Stimulated activated naive CD8-positive, alpha-beta T cell treated with anti-CD3 and anti-CD28 coated beads, Interleukin-15, amount 100 ng/mL, for 72 hours (primary cell): Measurements from ENCODE around the gene ATP5ME.
"Not testable (repeated sequence)": the region's sequence is repeated elsewhere in the genome, so short reads cannot be mapped to it uniquely, and the experiment has no call there.

Source experiments
- ATAC-seq: fragments of 150-1000 bp; cut with Tn5 transposase; 2 replicates; pipeline ENCODE4 v1.10.0; 2021; ENCODE audit warnings: mild to moderate bottlenecking, moderate library complexity
- DNase-seq, 2 donors: peaks; one replicate each; pipeline ENCODE4 v3.0.0; 2021 to 2022
- H3K27ac Mint-ChIP-seq, 2 donors: one replicate each; pipeline ENCODE4 v1.8.0; 2022; ENCODE audit warnings: mild to moderate bottlenecking in 2 of 2, mixed read lengths in 2 of 2, moderate library complexity in 2 of 2
- H3K27me3 Mint-ChIP-seq: one replicate; pipeline ENCODE4 v1.8.0; 2022; ENCODE audit warnings: mixed read lengths
- H3K4me1 Mint-ChIP-seq: one replicate; pipeline ENCODE4 v1.8.0; 2022; ENCODE audit warnings: mild to moderate bottlenecking, mixed read lengths
- H3K4me3 Mint-ChIP-seq, 2 donors: one replicate each; pipeline ENCODE4 v1.8.0; 2022; ENCODE audit warnings: mild to moderate bottlenecking in 2 of 2, mixed read lengths in 2 of 2, moderate library complexity in 1 of 2
- H3K9me3 Mint-ChIP-seq, 2 donors: one replicate each; pipeline ENCODE4 v1.8.0; 2022; ENCODE audit warnings: mixed read lengths in 2 of 2

The ATP5ME gene

DNA sequence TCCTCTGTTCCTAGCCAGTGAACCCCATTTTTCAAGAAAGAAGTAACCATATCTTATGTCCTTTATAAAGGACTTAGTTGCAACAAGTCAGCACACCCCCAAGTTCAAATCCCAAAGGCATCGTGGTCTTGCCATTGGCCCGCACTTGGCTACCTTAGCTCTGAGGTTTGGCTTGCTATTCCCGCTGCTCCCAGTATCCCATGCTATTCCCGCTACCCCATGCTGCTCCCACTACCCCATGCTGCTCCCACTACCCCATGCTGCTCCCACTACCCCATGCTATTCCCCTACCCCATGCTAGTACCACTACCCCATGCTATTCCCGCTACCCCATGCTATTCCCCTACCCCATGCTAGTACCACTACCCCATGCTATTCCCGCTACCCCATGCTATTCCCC, 5.9 kb downstream of the ATP5ME start:
- peaks cover 25% of the 10 kb centered on the region for H3K4me1 Mint-ChIP-seq
- not testable (repeated sequence) for DNase-seq, H3K27me3 Mint-ChIP-seq, ATAC-seq, H3K4me3 Mint-ChIP-seq, H3K9me3 Mint-ChIP-seq, H3K27ac Mint-ChIP-seq

DNA sequence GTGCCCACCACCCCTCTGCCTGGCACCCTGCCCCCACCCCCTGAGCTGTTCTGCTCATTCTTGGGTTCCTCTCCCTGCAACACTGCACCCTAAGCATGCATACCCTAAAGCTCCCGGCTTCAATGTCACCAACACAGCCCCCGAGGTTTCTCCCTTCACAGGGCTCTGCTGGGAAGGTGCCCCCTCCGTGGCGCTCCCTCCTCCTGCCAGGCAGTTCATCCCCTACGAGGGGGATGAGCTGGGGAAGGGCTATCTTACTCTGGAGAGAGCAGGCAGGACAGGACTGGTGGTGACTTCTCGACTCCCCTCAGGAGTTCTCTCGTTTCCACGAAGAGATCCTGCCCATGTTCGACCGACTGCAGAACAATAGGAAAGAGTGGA, 6.5 kb downstream of the ATP5ME start:
- no peak for DNase-seq
- no peak for ATAC-seq
- peaks cover 26% of the 10 kb centered on the region for H3K4me1 Mint-ChIP-seq
- no peaks in the 10 kb centered on the region for H3K27me3 Mint-ChIP-seq
- no peaks in the 10 kb centered on the region for H3K9me3 Mint-ChIP-seq
- no peak overlapping the region for H3K27ac Mint-ChIP-seq
- H3K4me3 Mint-ChIP-seq, result no peak overlapping the region

DNA sequence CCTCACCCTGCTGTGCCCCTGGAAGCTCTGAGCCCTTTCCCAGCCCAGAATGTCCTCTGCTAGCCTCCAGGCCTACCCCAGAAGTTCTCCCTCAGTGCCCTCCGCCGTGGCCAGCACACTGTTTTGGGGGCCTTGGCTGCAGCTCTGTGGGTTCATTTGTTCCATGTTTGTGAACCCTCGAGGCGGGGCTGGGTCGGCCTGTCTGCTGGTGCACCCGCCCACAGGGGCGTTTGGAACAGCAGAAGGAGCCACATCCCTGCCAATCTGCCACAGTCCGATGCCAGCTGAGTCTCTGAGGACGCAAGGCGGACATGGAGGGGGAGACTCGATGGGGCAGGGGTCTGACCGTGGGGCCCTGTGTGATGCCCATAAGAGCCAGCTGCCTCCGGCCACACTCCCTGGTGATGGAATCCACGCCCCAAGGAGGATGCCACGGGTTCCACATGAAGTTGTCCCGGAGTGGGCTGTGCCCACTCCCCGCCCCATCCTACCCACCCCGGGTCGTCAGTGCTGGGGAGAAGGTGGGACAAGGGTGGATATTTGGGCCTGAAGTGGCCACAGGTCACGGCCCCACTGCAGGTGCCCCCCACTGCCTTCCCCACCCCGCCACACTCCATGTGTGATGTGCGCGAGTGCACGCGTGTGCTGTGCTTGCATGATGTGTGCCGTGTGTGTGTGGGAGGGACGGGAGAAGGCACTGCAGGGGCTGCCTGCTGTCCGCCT, 7.1 kb downstream of the ATP5ME start:
- peaks cover 32% of the 10 kb centered on the region for H3K4me1 Mint-ChIP-seq
- no peaks in the 10 kb centered on the region for H3K9me3 Mint-ChIP-seq
- H3K27me3 Mint-ChIP-seq, result no peaks in the 10 kb centered on the region
- H3K27ac Mint-ChIP-seq, result no peak overlapping the region
- no peak for ATAC-seq
- no peak overlapping the region for H3K4me3 Mint-ChIP-seq
- no peak for DNase-seq

DNA sequence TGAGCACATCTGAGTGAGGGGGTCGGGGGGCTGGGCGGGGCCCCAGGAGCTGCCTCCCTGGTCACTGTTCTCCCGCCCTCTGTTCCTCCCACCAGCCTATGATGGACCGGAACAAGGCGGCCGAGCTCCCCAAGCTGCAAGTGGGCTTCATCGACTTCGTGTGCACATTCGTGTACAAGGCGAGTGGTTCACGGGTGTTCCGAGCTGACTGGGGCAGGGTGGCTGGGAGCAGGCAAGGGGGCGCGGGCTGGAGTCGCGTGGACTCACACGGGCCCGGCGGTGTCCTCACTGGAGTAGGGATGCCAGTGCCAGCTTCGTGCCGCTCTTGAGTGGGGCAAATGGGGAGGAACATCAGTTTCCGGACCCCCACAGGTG, 7.7 kb downstream of the ATP5ME start:
- DNase-seq, result no peak
- Mint-ChIP-seq H3K9me3 (no peaks in the 10 kb centered on the region), H3K4me3 (no peak overlapping the region), H3K4me1 (peaks cover 35% of the 10 kb centered on the region), H3K27ac (no peak overlapping the region), H3K27me3 (no peaks in the 10 kb centered on the region)
- ATAC-seq, result no peak

DNA sequence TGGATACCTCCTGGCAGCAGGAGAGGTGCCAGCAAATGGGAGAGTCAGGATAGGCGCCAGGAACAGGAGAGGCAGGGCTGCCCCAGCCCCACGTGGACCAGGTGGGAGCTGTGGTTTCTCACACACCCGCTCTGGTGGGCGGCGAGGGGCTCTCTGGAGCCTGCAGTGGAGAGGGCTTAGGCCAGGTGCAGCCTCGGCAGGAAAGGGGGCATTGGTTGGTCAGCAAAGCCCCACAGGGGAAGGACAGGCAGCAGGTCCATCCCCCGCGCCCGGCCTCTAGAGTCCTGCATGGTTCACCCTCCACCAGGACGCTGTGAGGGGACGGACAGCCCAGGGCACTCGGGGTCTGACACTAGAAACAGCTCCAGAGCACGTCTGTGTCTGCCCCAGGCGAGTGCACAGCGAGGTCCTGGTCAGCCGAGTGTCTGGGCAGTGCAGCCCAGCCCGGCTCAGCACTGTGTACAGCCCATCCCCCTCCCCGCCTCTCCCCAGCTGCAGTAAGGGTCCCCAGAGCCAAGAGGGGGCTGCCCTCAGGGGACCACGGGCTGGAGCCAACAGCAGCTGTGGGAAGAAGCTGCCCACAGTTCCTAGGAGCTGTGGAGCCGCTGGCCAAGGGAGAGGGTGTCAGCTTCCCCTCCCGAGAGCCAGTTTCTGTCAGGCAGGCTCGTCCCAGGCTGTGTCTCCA, 8.2 kb downstream of the ATP5ME start:
- no peak for ATAC-seq

DNA sequence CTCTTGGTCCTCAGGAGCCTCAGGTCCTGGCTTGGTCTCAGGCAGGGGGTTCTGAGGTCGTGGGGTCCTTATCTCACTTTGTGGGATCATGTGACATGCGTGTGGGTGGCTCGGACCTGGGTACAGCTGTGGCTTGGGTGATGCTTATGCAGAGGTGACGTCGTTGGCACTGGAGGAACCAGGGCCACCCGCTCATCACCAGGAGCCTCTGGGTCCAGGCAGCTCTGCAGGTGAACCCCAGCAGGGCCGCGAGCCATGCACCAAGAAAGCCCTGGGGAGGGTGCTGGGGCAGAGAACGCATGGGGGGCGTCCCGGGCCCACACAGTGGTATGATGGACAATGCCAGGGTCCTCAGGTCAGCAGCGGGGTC, 8.7 kb downstream of the ATP5ME start:
- ATAC-seq, result no peak
- peak overlapping the region in 1 of 2 donors; percentile 91 for H3K4me3 Mint-ChIP-seq
- no peaks in the 10 kb centered on the region for H3K27me3 Mint-ChIP-seq

More for the DNA sequence above, 8.2 kb downstream of the ATP5ME start:
- no peak overlapping the region for H3K27ac Mint-ChIP-seq
- no peaks in the 10 kb centered on the region for H3K9me3 Mint-ChIP-seq
- peaks cover 35% of the 10 kb centered on the region for H3K4me1 Mint-ChIP-seq
- no peak overlapping the region for H3K4me3 Mint-ChIP-seq
- no peak for DNase-seq
- H3K27me3 Mint-ChIP-seq, result no peaks in the 10 kb centered on the region

DNA sequence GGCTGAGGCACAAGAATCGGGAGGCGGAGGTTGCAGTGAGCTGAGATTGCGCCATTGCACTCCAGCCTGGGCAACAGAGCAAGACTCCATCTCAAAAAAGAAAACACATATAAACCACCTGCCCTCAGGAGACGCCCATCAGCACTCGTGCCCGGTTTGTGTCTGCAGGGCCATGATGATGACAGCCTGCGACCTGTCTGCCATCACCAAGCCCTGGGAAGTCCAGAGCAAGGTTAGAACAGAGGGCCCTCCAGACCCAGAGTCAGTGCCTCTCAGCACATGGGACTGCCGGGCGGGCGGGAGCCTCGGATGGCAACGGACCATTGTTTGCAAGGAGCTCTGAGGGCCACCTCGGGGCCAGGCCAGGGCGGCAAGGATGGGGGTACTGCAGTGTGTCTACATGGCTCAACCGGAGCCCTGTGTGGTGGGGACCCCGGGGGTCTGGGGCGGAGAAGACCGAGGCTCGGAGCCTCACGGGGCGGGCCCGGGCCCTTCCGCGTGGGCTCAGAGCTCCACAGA, 9.3 kb downstream of the ATP5ME start:
- peaks cover 35% of the 10 kb centered on the region for H3K4me1 Mint-ChIP-seq
- no peaks in the 10 kb centered on the region for H3K9me3 Mint-ChIP-seq
- H3K27me3 Mint-ChIP-seq, result no peaks in the 10 kb centered on the region
- DNase-seq (no peak), ATAC-seq (no peak)
- H3K27ac Mint-ChIP-seq, result peak overlapping the region; percentile 94 to 96
- peak overlapping the region; percentile 86 to 91 for H3K4me3 Mint-ChIP-seq

More for the DNA sequence above, 8.7 kb downstream of the ATP5ME start:
- no peaks in the 10 kb centered on the region for H3K9me3 Mint-ChIP-seq
- peak overlapping the region in 1 of 2 donors; percentile 73 for H3K27ac Mint-ChIP-seq
- no peak for DNase-seq
- peaks cover 35% of the 10 kb centered on the region for H3K4me1 Mint-ChIP-seq

DNA sequence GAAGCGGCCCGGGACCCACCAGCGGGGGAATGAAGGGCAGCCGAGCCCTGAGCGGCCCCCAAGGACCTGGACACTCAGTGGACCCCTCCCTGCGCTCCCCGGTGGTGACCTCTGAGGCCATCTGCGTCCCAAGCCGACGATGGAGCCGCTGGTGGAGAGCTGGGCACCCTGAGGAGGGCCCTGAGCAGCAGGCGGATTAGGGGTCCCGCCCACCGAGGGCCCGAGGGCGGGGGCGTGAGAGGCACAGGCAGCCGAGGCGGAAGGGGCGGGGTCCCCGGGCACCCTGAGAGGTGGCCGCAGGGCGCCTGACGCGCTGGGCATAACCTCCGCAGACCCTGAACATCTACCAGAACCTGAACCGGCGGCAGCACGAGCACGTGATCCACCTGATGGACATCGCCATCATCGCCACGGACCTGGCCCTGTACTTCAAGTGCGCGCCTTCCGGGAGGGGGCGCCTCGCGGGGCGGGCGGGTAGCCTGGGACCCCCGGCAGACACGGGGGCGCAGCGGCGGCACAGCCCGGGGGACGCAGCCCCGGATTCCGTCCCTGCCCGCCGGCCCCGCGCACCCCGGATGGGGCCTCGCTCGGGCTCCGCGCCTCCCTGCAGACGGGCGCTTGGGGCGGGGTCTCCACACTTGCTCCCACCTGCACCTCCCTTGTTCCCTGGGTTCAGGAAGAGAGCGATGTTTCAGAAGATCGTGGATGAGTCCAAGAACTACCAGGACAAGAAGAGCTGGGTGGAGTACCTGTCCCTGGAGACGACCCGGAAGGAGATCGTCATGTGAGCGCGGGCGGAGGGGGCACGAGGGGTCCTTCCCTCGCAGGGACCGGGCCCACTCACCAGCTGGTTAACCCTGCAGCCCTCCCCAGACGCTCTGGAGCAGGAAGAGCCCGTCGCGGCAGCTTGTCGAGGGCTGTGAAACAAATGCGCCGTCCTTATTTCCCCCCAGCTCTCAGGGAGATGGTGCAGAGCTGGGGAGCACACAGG, 10.3 kb downstream of the ATP5ME start:
- H3K27ac Mint-ChIP-seq, result peak overlapping the region; percentile 94 to 97
- no peaks in the 10 kb centered on the region for H3K27me3 Mint-ChIP-seq
- H3K9me3 Mint-ChIP-seq, result no peaks in the 10 kb centered on the region
- peak overlapping the region; percentile 91 to 93 for H3K4me3 Mint-ChIP-seq
- peaks cover 35% of the 10 kb centered on the region for H3K4me1 Mint-ChIP-seq
- DNase-seq (peak; percentile 71 to 82), ATAC-seq (peak; percentile 83)

DNA sequence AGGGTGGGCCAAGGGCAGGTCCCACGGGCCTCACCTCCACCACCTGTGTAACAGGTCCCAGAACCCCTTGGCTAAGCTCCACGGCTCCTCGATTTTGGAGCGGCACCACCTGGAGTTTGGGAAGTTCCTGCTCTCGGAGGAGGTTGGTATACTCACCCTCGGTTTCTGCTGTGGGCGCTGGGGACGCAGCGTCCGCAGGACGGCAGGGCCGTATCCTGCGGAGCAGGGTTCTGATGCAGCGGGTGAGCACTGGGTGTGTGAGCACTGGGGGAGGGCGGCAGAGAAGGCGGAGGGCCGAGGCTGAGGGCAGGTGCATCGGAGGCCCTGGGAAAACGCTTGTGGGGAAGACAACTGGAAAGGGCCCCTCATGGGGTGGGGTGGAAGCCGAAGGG, 11.0 kb downstream of the ATP5ME start:
- ATAC-seq (peak; percentile 2), DNase-seq (no peak)
- no peaks in the 10 kb centered on the region for H3K9me3 Mint-ChIP-seq
- H3K27me3 Mint-ChIP-seq, result no peaks in the 10 kb centered on the region
- peaks cover 35% of the 10 kb centered on the region for H3K4me1 Mint-ChIP-seq
- H3K27ac Mint-ChIP-seq, result peak overlapping the region; percentile 85 to 97
- H3K4me3 Mint-ChIP-seq, result peak overlapping the region; percentile 91 to 93

DNA sequence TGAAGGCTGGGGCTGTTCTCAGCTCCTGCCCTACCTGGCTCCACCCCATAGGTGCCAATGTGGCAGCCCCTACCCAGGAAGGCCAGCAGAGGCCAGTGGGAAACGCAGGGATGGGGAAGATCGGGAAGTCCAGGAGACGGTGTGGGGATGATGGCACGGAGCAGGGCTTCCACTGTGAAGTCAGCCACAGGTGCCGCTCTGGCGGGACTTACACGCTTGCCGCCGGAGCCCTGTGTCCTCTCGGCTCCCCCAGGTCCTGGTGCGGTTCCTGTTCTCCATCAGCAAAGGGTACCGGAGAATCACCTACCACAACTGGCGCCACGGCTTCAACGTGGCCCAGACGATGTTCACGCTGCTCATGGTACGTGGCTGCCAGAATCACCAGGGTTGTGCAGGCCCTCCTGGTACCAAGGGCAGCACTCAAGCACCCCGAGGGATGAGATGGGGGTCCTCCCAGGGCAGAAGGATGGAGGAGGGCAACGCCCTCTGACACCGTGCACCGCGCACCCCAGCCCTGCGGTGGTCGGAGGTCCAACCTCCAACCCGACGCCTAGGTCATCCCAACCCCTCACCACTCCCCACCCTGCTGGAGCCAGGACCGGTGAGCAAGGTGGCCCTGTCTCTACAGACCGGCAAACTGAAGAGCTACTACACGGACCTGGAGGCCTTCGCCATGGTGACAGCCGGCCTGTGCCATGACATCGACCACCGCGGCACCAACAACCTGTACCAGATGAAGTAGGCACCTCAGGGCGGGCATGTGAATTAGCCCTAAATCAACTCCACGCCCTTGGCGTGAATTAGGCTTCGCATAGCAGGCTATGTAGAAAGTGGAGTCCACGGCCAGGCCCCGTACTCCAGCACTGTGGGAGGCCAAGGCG, 12.0 kb downstream of the ATP5ME start:
- H3K4me1 Mint-ChIP-seq, result peaks cover 35% of the 10 kb centered on the region
- no peak for ATAC-seq
- H3K27ac Mint-ChIP-seq, result peak overlapping the region in 1 of 2 donors; percentile 19
- H3K4me3 Mint-ChIP-seq, result peak overlapping the region; percentile 91 to 93
- no peak for DNase-seq
- H3K9me3 Mint-ChIP-seq, result no peaks in the 10 kb centered on the region
- no peaks in the 10 kb centered on the region for H3K27me3 Mint-ChIP-seq

DNA sequence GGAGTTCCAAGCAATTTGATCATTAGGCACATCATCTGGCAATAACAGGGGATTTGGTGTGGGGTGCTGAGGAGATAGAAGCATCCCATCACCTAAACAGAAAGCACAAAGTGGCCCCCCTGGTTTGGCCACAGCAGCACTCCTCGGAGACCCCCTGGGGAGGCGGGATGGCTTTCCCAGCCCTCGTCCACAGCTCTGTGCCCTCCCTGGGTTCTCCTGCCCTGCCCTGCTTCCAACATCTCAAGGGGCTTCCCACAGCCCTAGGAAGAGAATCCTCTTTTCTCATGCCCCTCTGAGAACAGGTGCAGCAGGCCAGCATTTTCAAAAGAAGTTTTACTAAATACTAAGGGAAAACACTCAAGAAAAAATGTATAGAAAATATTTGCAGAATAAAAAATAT, 12.8 kb downstream of the ATP5ME start:
- H3K4me3 Mint-ChIP-seq, result no peak overlapping the region
- DNase-seq (no peak), ATAC-seq (no peak)
- H3K4me1 Mint-ChIP-seq, result peaks cover 35% of the 10 kb centered on the region
- no peaks in the 10 kb centered on the region for H3K27me3 Mint-ChIP-seq
- H3K9me3 Mint-ChIP-seq, result no peaks in the 10 kb centered on the region
- no peak overlapping the region for H3K27ac Mint-ChIP-seq

DNA sequence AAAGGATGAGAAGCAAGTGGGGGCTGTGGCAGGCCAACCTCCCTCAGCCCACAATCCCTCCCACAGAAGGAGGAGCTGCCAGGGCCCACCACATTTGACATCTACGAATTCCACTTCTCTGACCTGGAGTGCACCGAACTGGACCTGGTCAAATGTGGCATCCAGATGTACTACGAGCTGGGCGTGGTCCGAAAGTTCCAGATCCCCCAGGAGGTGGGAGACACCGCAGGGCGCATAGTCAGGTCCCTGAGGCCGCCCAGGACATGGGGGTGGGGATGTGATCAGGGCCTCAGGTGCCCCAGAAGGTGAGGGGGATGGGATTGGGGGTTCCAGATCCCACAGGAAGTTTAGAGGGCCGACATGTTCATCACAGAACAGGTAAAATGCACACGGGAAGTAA, 13.7 kb downstream of the ATP5ME start:
- Mint-ChIP-seq H3K4me1 (peaks cover 32% of the 10 kb centered on the region), H3K4me3 (no peak overlapping the region), H3K27ac (no peak overlapping the region)

DNA sequence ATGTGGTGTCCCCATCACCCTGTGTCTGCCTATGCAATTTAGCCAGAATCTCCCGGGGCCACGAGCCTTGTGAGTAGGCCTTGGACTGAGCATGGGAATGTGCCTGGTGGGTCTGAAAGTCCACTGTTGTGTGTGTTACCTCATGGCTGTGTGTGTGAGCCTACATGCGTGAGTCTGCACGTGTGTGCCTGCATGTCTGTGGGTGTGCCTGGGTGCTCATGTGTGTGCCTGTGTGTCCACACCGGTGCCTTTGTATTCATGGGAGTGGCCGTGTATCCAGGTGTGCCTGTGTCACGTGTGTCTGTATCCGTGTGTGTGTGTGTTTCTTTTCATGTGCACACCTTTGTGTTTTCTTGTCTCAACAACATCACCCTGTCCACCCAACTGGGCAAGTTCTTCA, 14.2 kb downstream of the ATP5ME start:
- Mint-ChIP-seq H3K4me3 (no peak overlapping the region), H3K27ac (no peak overlapping the region), H3K27me3 (no peaks in the 10 kb centered on the region), H3K9me3 (no peaks in the 10 kb centered on the region), H3K4me1 (peaks cover 26% of the 10 kb centered on the region)
- DNase-seq (no peak), ATAC-seq (no peak)

More for the DNA sequence above, 13.7 kb downstream of the ATP5ME start:
- Mint-ChIP-seq H3K27me3 (no peaks in the 10 kb centered on the region), H3K9me3 (no peaks in the 10 kb centered on the region)
- DNase-seq, result no peak
- ATAC-seq, result no peak

DNA sequence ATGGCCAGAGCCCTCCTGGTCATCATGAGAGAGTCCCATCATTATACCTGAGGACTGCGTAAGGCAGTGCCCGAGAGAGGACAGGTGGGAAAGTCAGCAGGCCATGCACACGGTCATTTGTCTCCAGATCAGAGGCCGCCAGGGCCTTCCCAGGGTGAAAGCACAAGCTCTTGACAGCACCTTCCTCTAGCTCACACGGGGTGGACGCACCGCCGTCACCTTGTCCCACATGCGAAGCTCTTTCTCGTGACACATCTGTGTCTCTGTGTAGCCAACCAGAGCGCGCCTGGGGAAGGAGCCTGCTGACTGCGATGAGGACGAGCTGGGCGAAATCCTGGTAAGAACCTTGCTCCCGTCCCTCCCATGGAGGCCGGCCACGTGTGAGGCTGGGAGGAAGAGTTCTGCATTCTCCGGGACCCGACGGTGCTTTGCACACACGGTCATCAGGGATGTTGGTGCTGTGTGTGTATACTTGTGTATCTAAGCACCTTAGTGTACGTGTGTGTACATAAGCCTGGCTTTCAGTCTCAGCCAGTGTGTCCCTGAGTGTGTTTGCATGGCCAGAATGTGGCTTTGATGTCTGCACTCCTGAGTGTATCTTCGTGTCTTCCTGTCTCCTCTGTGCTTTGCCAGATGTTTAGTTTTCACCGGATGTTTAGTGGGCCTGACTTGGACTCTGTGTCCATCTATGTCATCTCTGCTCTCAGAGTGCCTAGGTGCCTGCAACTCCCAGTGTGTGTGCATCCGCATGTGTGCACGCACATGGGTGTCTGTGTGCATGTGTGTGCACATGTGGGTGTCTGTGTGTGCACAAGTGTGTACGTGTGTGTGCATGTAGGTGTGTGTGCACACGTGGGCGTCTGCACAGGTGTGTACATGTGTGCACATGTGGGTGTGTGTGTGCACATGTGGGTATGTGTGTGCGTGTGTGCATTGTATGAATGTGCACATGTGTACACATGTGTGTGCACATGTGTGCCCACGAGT, 15.1 kb downstream of the ATP5ME start:
- no peak overlapping the region for H3K27ac Mint-ChIP-seq
- DNase-seq (no peak), ATAC-seq (no peak)
- H3K27me3 Mint-ChIP-seq, result no peaks in the 10 kb centered on the region
- H3K9me3 Mint-ChIP-seq, result no peaks in the 10 kb centered on the region
- H3K4me3 Mint-ChIP-seq, result no peak overlapping the region
- peaks cover 18% of the 10 kb centered on the region for H3K4me1 Mint-ChIP-seq
